GM19468 (cell line): ENCODE measurements around the gene CSRNP3.

Experiments used
- ATAC-seq: cut with Tn5 transposase; IDR thresholded peaks from one replicate; pipeline ENCODE4 v1.9.1; 2021; ENCODE audit warnings: mild to moderate bottlenecking, moderate library complexity, moderate number of reproducible peaks; ENCODE audit not compliant: unreplicated experiment; ENCODE audit errors: extremely low read depth

CSRNP3 gene

DNA sequence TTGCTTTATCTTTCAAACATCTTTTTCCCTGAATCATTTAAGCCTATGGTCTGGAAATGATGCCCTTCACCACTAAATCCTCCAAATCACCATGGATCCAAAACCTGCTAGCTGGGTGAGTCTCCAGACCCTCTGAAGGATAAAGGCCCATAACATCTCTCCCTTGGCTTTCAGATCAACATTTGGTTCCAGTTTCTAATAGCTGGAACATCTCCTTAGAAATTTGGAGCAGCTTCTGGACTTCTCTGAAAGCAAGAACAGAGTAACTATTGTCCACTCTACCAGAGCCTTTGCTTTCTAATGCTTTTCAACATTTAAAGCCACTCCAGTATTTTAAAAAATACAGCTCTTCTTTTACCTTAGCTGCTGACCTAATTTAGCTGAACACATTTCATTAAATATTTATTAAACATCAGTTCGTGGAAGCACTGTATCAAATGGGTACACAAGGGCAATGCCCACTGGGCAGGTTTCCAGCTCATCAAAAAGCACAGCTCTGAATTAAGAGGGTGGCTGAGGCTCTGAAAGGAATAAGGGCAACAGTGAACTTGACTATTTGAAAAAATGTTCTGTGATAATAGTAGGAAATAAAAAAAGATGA, 249.2 kb downstream of the CSRNP3 start:
- no peak for ATAC-seq

DNA sequence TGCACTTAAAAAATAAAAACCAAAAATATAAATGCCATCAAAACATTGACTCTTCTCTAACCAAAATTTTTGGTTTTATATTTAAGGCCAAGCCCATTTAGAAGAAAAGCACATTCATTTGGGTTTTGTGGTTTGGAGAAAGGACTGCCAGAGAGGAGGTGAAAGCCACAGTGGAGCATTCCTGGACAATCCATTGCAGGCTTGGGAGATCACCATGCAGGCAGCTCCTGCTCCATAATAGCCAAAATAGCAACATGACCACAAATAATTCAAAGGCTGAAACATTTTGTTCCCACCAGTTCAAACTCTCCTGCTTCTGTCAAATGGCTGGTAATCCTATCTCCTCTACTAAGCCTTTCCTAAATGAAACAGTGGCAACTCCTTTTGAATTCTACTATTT, 251.0 kb downstream of the CSRNP3 start:
- no peak for ATAC-seq

DNA sequence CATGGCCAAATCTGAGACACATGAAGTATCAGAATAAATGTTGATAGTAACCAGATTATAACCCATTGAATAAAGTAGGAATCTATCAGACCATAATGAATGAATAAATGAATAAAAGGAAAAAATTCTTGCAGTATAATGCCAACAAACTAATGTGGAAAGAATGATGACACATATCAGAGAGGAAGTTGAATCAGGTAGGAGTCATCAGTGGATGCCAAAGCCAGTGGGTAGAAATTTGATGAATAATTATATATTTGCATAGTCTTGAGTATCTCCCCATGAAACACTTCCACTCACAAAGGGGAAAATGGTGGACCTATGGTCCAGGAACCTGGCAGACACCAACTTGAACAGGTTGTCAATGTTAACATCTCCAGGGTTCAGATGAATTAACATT, 255.9 kb downstream of the CSRNP3 start:
- ATAC-seq = no peak
